ENCODE measurements around the gene PIK3CA.
A peak's percentile ranks its signal among the peaks of the same experiment; 100 is the strongest.

The PIK3CA gene

GRCh38 chr3:179146911-179147513 is 1.1 kb upstream of the PIK3CA start:
- ChIA-PET POLR2A (no interaction called here), CTCF (no interaction called here)
- DNase-seq (ENCODE audit: extremely low spot score) = peak; percentile 25
- TF ChIP-seq TARDBP (IDR thresholded peaks at IDR 0.05) (no peak), CTBP1 (IDR thresholded peaks at IDR 0.05; ENCODE audit: borderline replicate concordance) (no peak), FOXM1 (IDR thresholded peaks at IDR 0.05; ENCODE audit: borderline replicate concordance) (no peak)
- TF ChIP-seq, protein P1, sequence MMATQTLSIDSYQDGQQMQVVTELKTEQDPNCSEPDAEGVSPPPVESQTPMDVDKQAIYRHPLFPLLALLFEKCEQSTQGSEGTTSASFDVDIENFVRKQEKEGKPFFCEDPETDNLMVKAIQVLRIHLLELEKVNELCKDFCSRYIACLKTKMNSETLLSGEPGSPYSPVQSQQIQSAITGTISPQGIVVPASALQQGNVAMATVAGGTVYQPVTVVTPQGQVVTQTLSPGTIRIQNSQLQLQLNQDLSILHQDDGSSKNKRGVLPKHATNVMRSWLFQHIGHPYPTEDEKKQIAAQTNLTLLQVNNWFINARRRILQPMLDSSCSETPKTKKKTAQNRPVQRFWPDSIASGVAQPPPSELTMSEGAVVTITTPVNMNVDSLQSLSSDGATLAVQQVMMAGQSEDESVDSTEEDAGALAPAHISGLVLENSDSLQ (IDR thresholded peaks at IDR 0.05) = peak; percentile 83

DNA sequence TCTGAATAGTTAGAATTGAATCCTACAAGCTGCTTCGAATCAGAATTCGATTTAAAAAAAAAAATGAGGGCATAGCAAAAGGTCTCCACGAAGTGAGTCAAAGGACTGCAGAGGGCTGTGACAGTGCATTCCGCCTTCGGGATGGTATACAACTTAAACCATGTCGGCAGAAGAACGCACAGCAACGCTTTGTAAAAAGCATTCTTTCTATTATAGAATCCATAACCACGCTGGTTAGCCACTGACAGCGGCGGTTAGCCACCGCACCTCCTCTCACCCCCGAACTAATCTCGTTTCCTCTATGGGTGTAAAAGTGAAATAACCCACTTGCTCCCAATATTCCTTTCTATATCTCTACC is 664 bp upstream of the PIK3CA start:
- DNase-seq (ENCODE audit: extremely low spot score) = peak; percentile 6
- TF ChIP-seq ZNF384 (IDR thresholded peaks at IDR 0.05) (0 out of 2 replicates have a peak, but pooled peaks have one; percentile 28), LEF1 (IDR thresholded peaks at IDR 0.05; ENCODE audit: borderline replicate concordance) (no peak)
- POLR2A ChIA-PET = no interaction called here
- CTCF ChIA-PET = no interaction called here

DNA sequence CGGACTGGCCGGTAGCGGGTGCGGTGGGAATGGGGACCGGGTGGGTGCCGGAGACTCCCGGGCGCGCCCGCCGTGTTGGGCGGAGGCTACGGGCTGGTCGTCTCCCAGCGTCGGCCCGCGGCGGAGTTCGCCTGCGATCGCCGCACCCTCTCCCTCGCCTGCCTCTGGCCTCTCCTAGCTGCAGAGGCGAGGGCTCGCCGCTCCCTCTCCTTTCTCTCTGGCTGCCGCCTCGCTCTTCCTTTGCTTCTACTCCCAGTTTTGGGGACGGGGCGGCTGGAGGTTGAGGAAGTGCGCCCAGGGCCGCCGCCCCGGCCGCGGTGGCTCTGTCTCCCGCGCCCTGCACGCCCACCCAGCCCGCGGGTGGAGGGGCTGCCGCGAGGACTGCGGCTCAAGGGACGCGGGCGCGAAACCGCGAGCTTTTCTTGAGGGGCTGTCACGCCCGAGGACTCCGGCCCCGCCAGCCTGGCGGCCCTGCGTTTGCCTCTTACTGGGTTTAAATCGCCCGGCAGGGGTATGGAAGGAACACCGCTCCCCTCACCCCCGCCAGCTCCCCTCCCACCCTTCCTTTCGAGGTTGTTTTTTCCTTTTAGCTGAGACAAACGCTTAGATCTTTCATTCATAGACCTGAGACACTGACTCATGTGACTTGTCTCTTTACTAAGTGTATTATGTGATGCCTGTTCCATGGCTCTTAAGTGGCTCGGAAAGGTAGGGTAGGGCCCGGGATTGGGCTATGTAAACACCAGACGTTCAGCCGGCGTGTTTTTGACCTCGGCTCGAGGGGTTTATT is 654 bp downstream of the PIK3CA start:
- TF ChIP-seq BHLHE40 (IDR thresholded peaks at IDR 0.05; ENCODE audit: borderline replicate concordance) = no peak
- TF ChIP-seq NFRKB (IDR thresholded peaks at IDR 0.05) = no peak
- TF ChIP-seq SUZ12 (IDR thresholded peaks at IDR 0.05) = no peak
- TF ChIP-seq ARNT (IDR thresholded peaks at IDR 0.05) = no peak
- no peak for TF ChIP-seq SP1 (IDR thresholded peaks at IDR 0.05)
- no peak for TF ChIP-seq ELF4 (IDR thresholded peaks at IDR 0.05)
- TF ChIP-seq, protein P1 (IDR thresholded peaks at IDR 0.05) = no peak
- TF ChIP-seq TARDBP (IDR thresholded peaks at IDR 0.05) = no peak
- no peak for TF ChIP-seq ZNF384 (IDR thresholded peaks at IDR 0.05)
- TF ChIP-seq FOXA1 (IDR thresholded peaks at IDR 0.05) = no peak
- no peak for TF ChIP-seq L3MBTL2 (conservative IDR thresholded peaks at IDR 0.05)
- no peak for TF ChIP-seq CTBP1 (IDR thresholded peaks at IDR 0.05; ENCODE audit: borderline replicate concordance)
- TF ChIP-seq LEF1 (IDR thresholded peaks at IDR 0.05; ENCODE audit: borderline replicate concordance) = no peak
- TF ChIP-seq FOXK2 (IDR thresholded peaks at IDR 0.05) = no peak
- TF ChIP-seq HDGF (IDR thresholded peaks at IDR 0.05; ENCODE audit: borderline replicate concordance) = no peak
- no peak for TF ChIP-seq FOXM1 (IDR thresholded peaks at IDR 0.05; ENCODE audit: borderline replicate concordance)
- peak; percentile 19 for DNase-seq (ENCODE audit: extremely low spot score)
- POLR2A ChIA-PET = interaction anchor here (1.0 kb wide), 1 partner anchor 164 kb away, joined by 3 read pairs; no protein-coding TSS in a partner anchor
- CTCF ChIA-PET = no interaction called here

DNA sequence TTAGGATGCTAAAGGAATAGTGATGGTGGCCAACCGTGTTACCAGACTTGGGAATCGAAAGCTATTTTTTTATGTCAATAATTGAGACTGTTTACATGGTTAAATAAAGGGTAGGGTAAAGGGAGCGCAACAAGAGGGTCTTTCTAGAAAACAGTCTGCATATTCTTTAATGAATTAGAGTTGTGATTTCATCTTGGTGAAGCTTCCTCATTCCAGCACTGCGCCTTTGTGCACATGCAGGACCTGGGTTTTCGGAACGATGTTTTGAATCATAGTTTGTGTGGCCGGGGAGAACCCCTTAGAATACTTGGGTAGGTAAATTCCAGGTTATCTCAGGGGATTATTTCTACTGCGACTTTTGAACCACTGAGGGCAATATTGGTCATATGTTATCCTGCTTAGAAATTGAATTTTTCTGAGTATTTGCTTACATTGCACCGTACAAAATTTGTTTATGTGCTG is 1.3 kb downstream of the PIK3CA start:
- CTCF ChIA-PET = interaction anchor here (0.5 kb wide), 1 partner anchor 131 kb away, joined by 3 read pairs; no protein-coding TSS in a partner anchor
- POLR2A ChIA-PET = interaction anchor here (1.0 kb wide), 1 partner anchor 163 kb away, joined by 3 read pairs; no protein-coding TSS in a partner anchor
- DNase-seq (ENCODE audit: extremely low spot score) = no peak

GRCh38 chr3:179149951-179150350 is 1.8 kb downstream of the PIK3CA start:
- ChIA-PET POLR2A (no interaction called here), CTCF (interaction anchor here (0.5 kb wide), 1 partner anchor 131 kb away, joined by 3 read pairs; no protein-coding TSS in a partner anchor)
- no peak for TF ChIP-seq NFRKB (IDR thresholded peaks at IDR 0.05)
- TF ChIP-seq ZNF384 (IDR thresholded peaks at IDR 0.05) = no peak
- TF ChIP-seq, protein P1 (IDR thresholded peaks at IDR 0.05) = no peak
- TF ChIP-seq CTBP1 (IDR thresholded peaks at IDR 0.05; ENCODE audit: borderline replicate concordance) = no peak
- TF ChIP-seq LEF1 (IDR thresholded peaks at IDR 0.05; ENCODE audit: borderline replicate concordance) = no peak
- TF ChIP-seq HDGF (IDR thresholded peaks at IDR 0.05; ENCODE audit: borderline replicate concordance) = no peak
- DNase-seq (ENCODE audit: extremely low spot score) = no peak

More for the DNA sequence above, 1.3 kb downstream of the PIK3CA start:
- TF ChIP-seq ZNF384 (IDR thresholded peaks at IDR 0.05) (no peak), TARDBP (IDR thresholded peaks at IDR 0.05) (no peak), LEF1 (IDR thresholded peaks at IDR 0.05; ENCODE audit: borderline replicate concordance) (no peak), FOXK2 (IDR thresholded peaks at IDR 0.05) (no peak), ELF4 (IDR thresholded peaks at IDR 0.05) (no peak), L3MBTL2 (conservative IDR thresholded peaks at IDR 0.05) (no peak), FOXA1 (IDR thresholded peaks at IDR 0.05) (no peak), ARNT (IDR thresholded peaks at IDR 0.05) (no peak), SUZ12 (IDR thresholded peaks at IDR 0.05) (no peak), NFRKB (IDR thresholded peaks at IDR 0.05) (no peak), FOXM1 (IDR thresholded peaks at IDR 0.05; ENCODE audit: borderline replicate concordance) (no peak), BHLHE40 (IDR thresholded peaks at IDR 0.05; ENCODE audit: borderline replicate concordance) (no peak), SP1 (IDR thresholded peaks at IDR 0.05) (no peak), HDGF (IDR thresholded peaks at IDR 0.05; ENCODE audit: borderline replicate concordance) (no peak), CTBP1 (IDR thresholded peaks at IDR 0.05; ENCODE audit: borderline replicate concordance) (no peak)
- TF ChIP-seq, protein P1 (IDR thresholded peaks at IDR 0.05) = no peak

All from HEK293T (cell line).